ENCODE results near the gene IGF2BP2. TPM values are rescaled to one million over a fixed set of nuclear protein-coding genes. Genes with fewer than 3 reads are reported as not detected.
"Not testable (repeated sequence)": the region's sequence is repeated elsewhere in the genome, so short reads cannot be mapped to it uniquely, and the experiment has no call there.

Gene IGF2BP2
- total RNA-seq, 1 experiment from 2014 or later, result 154 TPM

GRCh38 chr3:185661772-185662171 is 163.1 kb downstream of the IGF2BP2 start:
- TF ChIP-seq CTCF (IDR thresholded peaks at IDR 0.05; ENCODE audit: unreplicated experiment), result no peak
- Mint-ChIP-seq H3K27me3 (ENCODE audit: insufficient read depth, unreplicated experiment) (no peaks in the 10 kb centered on the region), H3K4me3 (ENCODE audit: unreplicated experiment) (no peak overlapping the region), H3K4me1 (ENCODE audit: insufficient read depth, unreplicated experiment) (peaks cover 43% of the 10 kb centered on the region), H3K9me3 (ENCODE audit: unreplicated experiment) (no peaks in the 10 kb centered on the region), H3K27ac (ENCODE audit: low read depth, unreplicated experiment) (peak overlapping the region; percentile 20), H3K36me3 (ENCODE audit: insufficient read depth, unreplicated experiment) (peaks cover 89% of the 10 kb centered on the region)
- CTCF ChIA-PET, result interaction anchor here (0.6 to 4.6 kb wide), 6 partner anchors 12 to 282 kb away, joined by 3 to 94 read pairs (median 31); no protein-coding TSS in a partner anchor
- DNase-seq (ENCODE audit: unreplicated experiment), result no peak
- no TSS peak for BruUV-seq (replicated peaks)
- POLR2A ChIA-PET, result interaction anchor here (0.7 to 6.5 kb wide), 5 partner anchors 16 to 246 kb away, joined by 3 to 55 read pairs (median 6); no protein-coding TSS in a partner anchor
- intact Hi-C loops (cut with micrococcal nuclease), result loop anchor here (2.0 kb wide), 1 partner anchor 315 kb away; no protein-coding TSS in a partner anchor

- peaks cover 48% of the 10 kb centered on the region for H3K4me1 Mint-ChIP-seq (ENCODE audit: insufficient read depth, unreplicated experiment)
- H3K27ac Mint-ChIP-seq (ENCODE audit: low read depth, unreplicated experiment), result peak overlapping the region; percentile 20
- H3K4me3 Mint-ChIP-seq (ENCODE audit: unreplicated experiment); H3K27me3 Mint-ChIP-seq (ENCODE audit: insufficient read depth, unreplicated experiment); H3K9me3 Mint-ChIP-seq (ENCODE audit: unreplicated experiment); DNase-seq (ENCODE audit: unreplicated experiment); BruUV-seq (replicated peaks): not testable (repeated sequence)
- peaks cover 89% of the 10 kb centered on the region for H3K36me3 Mint-ChIP-seq (ENCODE audit: insufficient read depth, unreplicated experiment)
- ChIA-PET CTCF (interaction anchor here (0.6 to 4.6 kb wide), 23 partner anchors 13 to 282 kb away, joined by 3 to 94 read pairs (median 7); no protein-coding TSS in a partner anchor), POLR2A (interaction anchor here (0.7 to 6.5 kb wide), 13 partner anchors 9 to 275 kb away, joined by 3 to 75 read pairs (median 8); partner anchors contain the start of genes IGF2BP2 and TRA2B)
- intact Hi-C loops (cut with micrococcal nuclease), result loop anchor here (2.0 kb wide), 1 partner anchor 316 kb away; no protein-coding TSS in a partner anchor
Observed at GRCh38 chr3:185661296-185661695, 163.5 kb downstream of the IGF2BP2 start.

- Mint-ChIP-seq H3K4me1 (ENCODE audit: insufficient read depth, unreplicated experiment) (peaks cover 53% of the 10 kb centered on the region), H3K4me3 (ENCODE audit: unreplicated experiment) (no peak overlapping the region)
- POLR2A ChIA-PET, result interaction anchor here (0.5 to 6.5 kb wide), 34 partner anchors 8 to 907 kb away, joined by 3 to 75 read pairs (median 4); partner anchors contain the start of genes IGF2BP2 and TRA2B
Observed at GRCh38 chr3:185659942-185660921, 164.6 kb downstream of the IGF2BP2 start.

More at GRCh38 chr3:185659942-185660921, 164.6 kb downstream of the IGF2BP2 start:
- BruUV-seq (replicated peaks), result no TSS peak
- H3K36me3 Mint-ChIP-seq (ENCODE audit: insufficient read depth, unreplicated experiment), result peaks cover 87% of the 10 kb centered on the region
- intact Hi-C loops (cut with micrococcal nuclease), result loop anchor here (1.0 to 5.0 kb wide), 6 partner anchors 69 to 317 kb away; partner anchors contain the start of gene TRA2B
- CTCF ChIA-PET, result interaction anchor here (0.6 to 4.6 kb wide), 67 partner anchors 8 to 879 kb away, joined by 3 to 94 read pairs (median 4); no protein-coding TSS in a partner anchor
- H3K27ac Mint-ChIP-seq (ENCODE audit: low read depth, unreplicated experiment), result peak overlapping the region; percentile 86
- peak; percentile 84 for DNase-seq (ENCODE audit: unreplicated experiment)
- H3K27me3 Mint-ChIP-seq (ENCODE audit: insufficient read depth, unreplicated experiment), result no peaks in the 10 kb centered on the region
- peak; percentile 97 for TF ChIP-seq CTCF (IDR thresholded peaks at IDR 0.05; ENCODE audit: unreplicated experiment)
- H3K9me3 Mint-ChIP-seq (ENCODE audit: unreplicated experiment), result no peaks in the 10 kb centered on the region

Data from MCF 10A (cell line).